Measurements from ENCODE around the gene NEGR1. TPM values are rescaled to one million over a fixed set of nuclear protein-coding genes. Genes with fewer than 3 reads are reported as not detected.
A peak's percentile ranks its signal among the peaks of the same experiment; 100 is the strongest.

NEGR1 gene
- total RNA-seq, 1 experiment from 2014 or later, result 4.1 TPM

DNA sequence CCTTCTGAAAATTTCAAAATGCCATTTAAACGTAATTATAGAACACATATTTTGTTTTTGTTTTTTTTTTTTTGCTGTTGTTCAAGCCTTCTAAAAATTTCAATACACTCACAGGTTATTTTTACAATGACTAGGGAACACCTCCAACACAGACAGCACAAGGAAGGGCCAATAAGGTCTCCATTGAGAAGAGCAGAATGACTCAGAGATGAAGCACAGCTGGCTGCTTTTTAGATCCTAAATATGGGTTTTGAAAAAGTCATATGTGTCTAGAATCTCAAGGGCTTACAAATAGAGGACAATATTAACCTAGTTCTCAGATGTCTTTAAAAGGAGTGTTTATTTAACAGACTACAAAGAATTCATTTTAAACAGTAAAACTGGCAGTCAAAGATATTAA lies 104.6 kb downstream of the NEGR1 start:
- no TSS peak for BruUV-seq (replicated peaks)
- Mint-ChIP-seq H3K4me3 (ENCODE audit: unreplicated experiment) (no peak overlapping the region), H3K27ac (ENCODE audit: low read depth, unreplicated experiment) (no peak overlapping the region), H3K27me3 (ENCODE audit: insufficient read depth, unreplicated experiment) (no peaks in the 10 kb centered on the region), H3K9me3 (ENCODE audit: unreplicated experiment) (no peaks in the 10 kb centered on the region), H3K4me1 (ENCODE audit: insufficient read depth, unreplicated experiment) (no peaks in the 10 kb centered on the region), H3K36me3 (ENCODE audit: insufficient read depth, unreplicated experiment) (no peaks in the 10 kb centered on the region)
- intact Hi-C loops (cut with micrococcal nuclease), result no loop called here
- ChIA-PET POLR2A (no interaction called here), CTCF (interaction anchor here (0.7 kb wide), 1 partner anchor 1062 kb away, joined by 5 read pairs; no protein-coding TSS in a partner anchor)
- peak; percentile 9 for DNase-seq (ENCODE audit: unreplicated experiment)
- TF ChIP-seq, protein P1, sequence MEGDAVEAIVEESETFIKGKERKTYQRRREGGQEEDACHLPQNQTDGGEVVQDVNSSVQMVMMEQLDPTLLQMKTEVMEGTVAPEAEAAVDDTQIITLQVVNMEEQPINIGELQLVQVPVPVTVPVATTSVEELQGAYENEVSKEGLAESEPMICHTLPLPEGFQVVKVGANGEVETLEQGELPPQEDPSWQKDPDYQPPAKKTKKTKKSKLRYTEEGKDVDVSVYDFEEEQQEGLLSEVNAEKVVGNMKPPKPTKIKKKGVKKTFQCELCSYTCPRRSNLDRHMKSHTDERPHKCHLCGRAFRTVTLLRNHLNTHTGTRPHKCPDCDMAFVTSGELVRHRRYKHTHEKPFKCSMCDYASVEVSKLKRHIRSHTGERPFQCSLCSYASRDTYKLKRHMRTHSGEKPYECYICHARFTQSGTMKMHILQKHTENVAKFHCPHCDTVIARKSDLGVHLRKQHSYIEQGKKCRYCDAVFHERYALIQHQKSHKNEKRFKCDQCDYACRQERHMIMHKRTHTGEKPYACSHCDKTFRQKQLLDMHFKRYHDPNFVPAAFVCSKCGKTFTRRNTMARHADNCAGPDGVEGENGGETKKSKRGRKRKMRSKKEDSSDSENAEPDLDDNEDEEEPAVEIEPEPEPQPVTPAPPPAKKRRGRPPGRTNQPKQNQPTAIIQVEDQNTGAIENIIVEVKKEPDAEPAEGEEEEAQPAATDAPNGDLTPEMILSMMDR (IDR thresholded peaks at IDR 0.05; ENCODE audit: unreplicated experiment), result no peak

- H3K4me3 Mint-ChIP-seq (ENCODE audit: unreplicated experiment), result no peak overlapping the region
- intact Hi-C loops (cut with micrococcal nuclease), result no loop called here
- ChIA-PET CTCF (no interaction called here), POLR2A (no interaction called here)
- no peak for DNase-seq (ENCODE audit: unreplicated experiment)
- H3K27ac Mint-ChIP-seq (ENCODE audit: low read depth, unreplicated experiment), result no peak overlapping the region
- H3K27me3 Mint-ChIP-seq (ENCODE audit: insufficient read depth, unreplicated experiment), result peaks cover 3% of the 10 kb centered on the region
- H3K4me1 Mint-ChIP-seq (ENCODE audit: insufficient read depth, unreplicated experiment), result no peaks in the 10 kb centered on the region
- TF ChIP-seq, protein P1 (IDR thresholded peaks at IDR 0.05; ENCODE audit: unreplicated experiment), result no peak
- no peaks in the 10 kb centered on the region for H3K9me3 Mint-ChIP-seq (ENCODE audit: unreplicated experiment)
- no peaks in the 10 kb centered on the region for H3K36me3 Mint-ChIP-seq (ENCODE audit: insufficient read depth, unreplicated experiment)
- no TSS peak for BruUV-seq (replicated peaks)
These were observed 112.1 kb downstream of the NEGR1 start for GRCh38 chr1:72170246-72170645.

DNA sequence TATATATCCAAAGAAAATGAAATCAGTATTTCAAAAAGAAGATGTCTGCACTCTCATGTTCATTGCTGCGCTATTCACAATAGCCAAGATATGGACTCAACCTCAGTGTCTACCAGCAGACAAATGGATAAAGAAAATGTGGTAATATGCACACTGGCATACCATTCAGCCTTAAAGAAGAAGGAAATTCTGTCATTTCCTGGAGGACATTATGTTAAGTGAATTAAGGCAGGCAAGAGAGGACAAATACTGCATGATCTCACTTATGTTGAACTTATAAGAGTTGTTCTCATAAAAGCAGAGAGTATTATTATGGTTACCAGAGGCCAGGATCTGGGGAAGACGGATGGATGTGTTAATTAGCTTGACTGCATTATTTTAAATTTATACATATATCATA lies 115.9 kb downstream of the NEGR1 start:
- Mint-ChIP-seq H3K27ac (ENCODE audit: low read depth, unreplicated experiment) (no peak overlapping the region), H3K9me3 (ENCODE audit: unreplicated experiment) (no peaks in the 10 kb centered on the region), H3K27me3 (ENCODE audit: insufficient read depth, unreplicated experiment) (peaks cover 15% of the 10 kb centered on the region), H3K4me1 (ENCODE audit: insufficient read depth, unreplicated experiment) (no peaks in the 10 kb centered on the region), H3K4me3 (ENCODE audit: unreplicated experiment) (no peak overlapping the region), H3K36me3 (ENCODE audit: insufficient read depth, unreplicated experiment) (no peaks in the 10 kb centered on the region)
- POLR2A ChIA-PET, result no interaction called here
- TF ChIP-seq, protein P1 (IDR thresholded peaks at IDR 0.05; ENCODE audit: unreplicated experiment), result no peak
- intact Hi-C loops (cut with micrococcal nuclease), result no loop called here
- CTCF ChIA-PET, result interaction anchor here (0.9 kb wide), 1 partner anchor 19 kb away, joined by 4 read pairs; no protein-coding TSS in a partner anchor
- BruUV-seq (replicated peaks), result no TSS peak
- no peak for DNase-seq (ENCODE audit: unreplicated experiment)

- ChIA-PET POLR2A (no interaction called here), CTCF (no interaction called here)
- Mint-ChIP-seq H3K4me1 (ENCODE audit: insufficient read depth, unreplicated experiment) (no peaks in the 10 kb centered on the region), H3K4me3 (ENCODE audit: unreplicated experiment) (no peak overlapping the region), H3K9me3 (ENCODE audit: unreplicated experiment) (no peaks in the 10 kb centered on the region), H3K27me3 (ENCODE audit: insufficient read depth, unreplicated experiment) (peaks cover 19% of the 10 kb centered on the region), H3K27ac (ENCODE audit: low read depth, unreplicated experiment) (no peak overlapping the region), H3K36me3 (ENCODE audit: insufficient read depth, unreplicated experiment) (no peaks in the 10 kb centered on the region)
- TF ChIP-seq, protein P1 (IDR thresholded peaks at IDR 0.05; ENCODE audit: unreplicated experiment), result no peak
- BruUV-seq (replicated peaks), result no TSS peak
- DNase-seq (ENCODE audit: unreplicated experiment), result no peak
- intact Hi-C loops (cut with micrococcal nuclease), result no loop called here
These were observed 131.8 kb downstream of the NEGR1 start for GRCh38 chr1:72150508-72150907.
